Stimulated activated CD4-positive, alpha-beta T cell treated with anti-CD3 and anti-CD28 coated beads, Interleukin-15, amount 100 ng/mL, for 1 hour (primary cell): Measurements from ENCODE around the gene ALG6.
"Not testable (repeated sequence)": the region's sequence is repeated elsewhere in the genome, so short reads cannot be mapped to it uniquely, and the experiment has no call there.

Source experiments
- DNase-seq, 2 donors: peaks; one replicate each; pipeline ENCODE4 v3.0.0-alpha.2; 2020; ENCODE audit warnings: low read depth in 1 of 2, low spot score in 1 of 2

ALG6 gene

GRCh38 chr1:63413394-63413793, 46.0 kb downstream of the ALG6 start:
- no peak for DNase-seq

GRCh38 chr1:63414691-63415365, 47.4 kb downstream of the ALG6 start:
- no peak for DNase-seq

- no peak for DNase-seq
These were observed 50.7 kb downstream of the ALG6 start for GRCh38 chr1:63418101-63418500.

- not testable (repeated sequence) for DNase-seq
These were observed 53.3 kb downstream of the ALG6 start for GRCh38 chr1:63420746-63421145.

- no peak for DNase-seq
These were observed 56.2 kb downstream of the ALG6 start for GRCh38 chr1:63423649-63424048.

- no peak for DNase-seq
These were observed 61.4 kb downstream of the ALG6 start for GRCh38 chr1:63428815-63429214.

- DNase-seq = no peak
These were observed 61.9 kb downstream of the ALG6 start for GRCh38 chr1:63429281-63429680.

- DNase-seq = no peak
These were observed 67.7 kb downstream of the ALG6 start for GRCh38 chr1:63435161-63435560.

- no peak for DNase-seq
These were observed 74.7 kb downstream of the ALG6 start for GRCh38 chr1:63442141-63442475.

GRCh38 chr1:63448731-63449246, 81.4 kb downstream of the ALG6 start:
- no peak for DNase-seq

- no peak for DNase-seq
These were observed 83.0 kb downstream of the ALG6 start for GRCh38 chr1:63450416-63450815.

- DNase-seq = no peak
These were observed 85.8 kb downstream of the ALG6 start for GRCh38 chr1:63453232-63453631.

- DNase-seq = no peak
These were observed 86.8 kb downstream of the ALG6 start for GRCh38 chr1:63454269-63454668.

GRCh38 chr1:63458750-63459149, 91.3 kb downstream of the ALG6 start:
- no peak for DNase-seq

- DNase-seq = no peak
These were observed 94.3 kb downstream of the ALG6 start for GRCh38 chr1:63461661-63462230.

- DNase-seq = no peak
These were observed 95.8 kb downstream of the ALG6 start for GRCh38 chr1:63463248-63463647.

- DNase-seq = no peak
These were observed 98.8 kb downstream of the ALG6 start for GRCh38 chr1:63466181-63466580.

- DNase-seq = no peak
These were observed 99.3 kb downstream of the ALG6 start for GRCh38 chr1:63466759-63467158.

GRCh38 chr1:63468683-63469082, 101.3 kb downstream of the ALG6 start:
- not testable (repeated sequence) for DNase-seq

- DNase-seq = no peak
These were observed 108.3 kb downstream of the ALG6 start for GRCh38 chr1:63475761-63476160.

GRCh38 chr1:63480057-63480456, 112.6 kb downstream of the ALG6 start:
- DNase-seq = no peak

- DNase-seq = no peak
These were observed 119.2 kb downstream of the ALG6 start for GRCh38 chr1:63486629-63487028.
